Thymus (tissue), 11 donors: ENCODE results near the gene SKA1. TPM values are rescaled to one million over a fixed set of nuclear protein-coding genes. Genes with fewer than 3 reads are reported as not detected.

Experiments used
- DNase-seq, 9 donors: peaks; one replicate each; pipeline ENCODE4 v3.0.0-alpha.2; 2013; ENCODE audit warnings: low spot score in 9 of 9, low read depth in 6 of 9, missing footprints in 1 of 9
- H3K27ac ChIP-seq, 2 donors: one replicate each; pipeline ENCODE4 v1.5.1; 2013; ENCODE audit warnings: control low read depth in 1 of 2, low read depth in 1 of 2, low read length in 1 of 2, mild to moderate bottlenecking in 1 of 2, moderate library complexity in 1 of 2
- H3K27me3 ChIP-seq, 2 donors: one replicate each; pipeline ENCODE4 v1.5.1; 2013; ENCODE audit warnings: low read length in 1 of 2; ENCODE audit not compliant: control insufficient read depth in 2 of 2, insufficient read depth in 1 of 2
- H3K36me3 ChIP-seq, 2 donors: one replicate each; pipeline ENCODE4 v1.5.1; 2013; ENCODE audit warnings: low read length in 1 of 2, mild to moderate bottlenecking in 1 of 2, moderate library complexity in 1 of 2; ENCODE audit not compliant: control insufficient read depth in 2 of 2, insufficient read depth in 2 of 2
- H3K4me1 ChIP-seq, 2 donors: one replicate each; pipeline ENCODE4 v1.5.1; 2013; ENCODE audit warnings: low read length in 2 of 2; ENCODE audit not compliant: control insufficient read depth in 2 of 2, insufficient read depth in 2 of 2
- H3K4me3 ChIP-seq, 2 donors: one replicate each; pipeline ENCODE4 v1.5.1; 2013; ENCODE audit warnings: low read length in 2 of 2, control low read depth in 1 of 2, mild to moderate bottlenecking in 1 of 2
- H3K9me3 ChIP-seq, 2 donors: one replicate each; pipeline ENCODE4 v1.5.1; 2013; ENCODE audit warnings: low read length in 1 of 2, mild to moderate bottlenecking in 1 of 2; ENCODE audit not compliant: control insufficient read depth in 2 of 2, insufficient read depth in 1 of 2
- WGBS: extraction: QIAGEN DNeasy Blood & Tissue Kit; methylation state at CpG from one replicate; pipeline ENCODE4 v1.1.7; 2013; 5-methylcytosine and 5-hydroxymethylcytosine counted together
- polyA plus RNA-seq: library from polyadenylated mRNA; stranded (reverse); fragments of 200-250 nt; gene quantifications from one replicate; pipeline ENCODE4 v1.2.3, GENCODE V29; 2013
- total RNA-seq: library from RNA; stranded (reverse); fragments of 120-200 nt; gene quantifications from one replicate; pipeline ENCODE4 v1.2.4, GENCODE V29; 2013
- donor health status: healthy.

The SKA1 gene
- total and polyA plus RNA-seq, 2 donors = 0.89 to 11.5 TPM

DNA sequence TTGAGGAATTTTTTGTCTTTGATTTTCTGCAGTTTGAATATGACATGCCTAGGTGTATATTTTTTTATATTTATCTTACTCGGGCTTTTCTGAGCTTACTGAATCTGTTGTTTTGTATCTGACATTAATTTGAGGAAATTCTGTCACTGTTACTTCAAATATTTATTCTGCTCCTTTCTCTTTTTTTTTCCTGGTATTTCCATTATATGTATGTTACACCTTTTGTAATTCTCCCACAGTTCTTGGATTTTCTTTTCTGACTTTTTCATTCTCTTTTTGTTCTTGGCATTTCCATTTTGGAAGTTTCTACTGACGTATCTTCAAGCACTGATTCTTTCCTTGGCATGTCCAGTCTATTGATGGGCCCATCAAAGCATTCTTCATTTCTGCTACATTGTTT, 24.1 kb upstream of the SKA1 start:
- Histone ChIP-seq H3K27ac (no peak overlapping the region), H3K4me3 (no peak overlapping the region), H3K9me3 (no peaks in the 10 kb centered on the region), H3K36me3 (no peaks in the 10 kb centered on the region), H3K27me3 (no peaks in the 10 kb centered on the region), H3K4me1 (no peaks in the 10 kb centered on the region)
- WGBS = 95% methylated on average over 2 of the region's 2 CpGs
- DNase-seq = no peak

DNA sequence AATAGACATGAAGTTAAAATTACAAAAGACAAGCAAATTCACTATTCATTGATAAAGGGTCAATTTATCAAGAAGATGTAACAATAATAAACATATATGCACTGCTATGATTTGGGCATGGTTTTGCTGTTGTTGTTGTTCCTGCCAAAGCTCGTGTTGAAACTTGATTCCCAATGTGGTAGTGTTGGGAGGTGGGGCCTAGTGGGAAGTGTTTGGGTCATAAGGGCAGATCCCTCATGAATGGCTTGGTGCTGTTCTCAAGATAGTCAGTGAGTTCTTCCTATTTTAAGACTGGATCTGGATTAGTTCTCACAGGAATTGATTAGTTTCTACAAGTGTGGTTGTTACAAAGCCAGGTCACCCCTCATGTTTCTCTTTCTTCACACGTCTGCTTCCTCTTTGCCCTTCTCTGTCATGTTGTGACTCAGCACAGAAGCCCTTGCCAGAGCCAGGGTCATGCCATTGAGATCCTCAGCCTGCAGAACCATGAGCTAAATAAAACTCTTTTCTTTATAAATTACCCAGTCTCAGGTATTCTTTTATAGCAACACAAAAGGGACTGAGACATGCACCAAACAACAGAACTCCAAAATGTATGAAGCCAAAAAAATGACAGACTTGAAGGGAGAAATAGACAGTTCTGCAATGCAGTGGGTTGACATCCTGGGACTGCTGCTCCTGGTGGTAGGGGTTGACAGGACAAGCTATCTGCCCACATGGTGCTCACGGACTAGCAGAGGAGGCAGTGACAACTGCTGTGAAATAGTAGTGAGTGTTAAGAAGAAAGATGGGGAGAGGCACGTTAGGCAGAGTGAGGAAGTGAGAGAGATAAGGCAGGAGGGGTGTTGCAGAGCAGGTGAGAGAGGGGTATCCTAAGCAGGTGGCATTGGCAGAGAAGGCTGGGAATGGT, 18.6 kb upstream of the SKA1 start:
- H3K27me3 ChIP-seq = no peaks in the 10 kb centered on the region
- H3K4me1 ChIP-seq = no peaks in the 10 kb centered on the region
- H3K36me3 ChIP-seq = no peaks in the 10 kb centered on the region
- no peaks in the 10 kb centered on the region for H3K9me3 ChIP-seq
- no peak for DNase-seq
- WGBS = 62% methylated on average over 4 of the region's 4 CpGs
- H3K27ac ChIP-seq = no peak overlapping the region
- H3K4me3 ChIP-seq = no peak overlapping the region

DNA sequence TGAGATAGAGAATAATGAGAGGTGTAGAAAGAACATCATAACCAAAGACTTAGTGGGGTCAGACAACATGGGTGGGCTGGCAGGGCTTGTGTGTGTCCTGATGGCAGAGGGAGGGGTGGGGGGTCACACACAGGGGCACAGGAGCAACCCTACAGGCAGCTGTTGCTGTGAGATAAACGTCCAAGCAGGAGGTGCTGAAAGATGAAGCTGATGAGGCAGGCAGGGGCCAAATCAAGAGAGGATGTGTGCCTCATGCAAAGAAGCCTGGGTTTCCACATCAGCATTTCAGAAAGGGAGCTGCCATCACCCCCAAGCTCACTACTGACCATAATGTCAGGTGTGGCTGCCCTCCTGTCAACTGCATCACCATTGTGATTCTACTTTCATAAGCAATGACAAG, 16.0 kb upstream of the SKA1 start:
- WGBS = 12% methylated on average over 1 of the region's 1 CpG
- Histone ChIP-seq H3K27me3 (no peaks in the 10 kb centered on the region), H3K9me3 (no peaks in the 10 kb centered on the region), H3K36me3 (no peaks in the 10 kb centered on the region), H3K4me3 (no peak overlapping the region), H3K4me1 (no peaks in the 10 kb centered on the region), H3K27ac (no peak overlapping the region)
- no peak for DNase-seq

DNA sequence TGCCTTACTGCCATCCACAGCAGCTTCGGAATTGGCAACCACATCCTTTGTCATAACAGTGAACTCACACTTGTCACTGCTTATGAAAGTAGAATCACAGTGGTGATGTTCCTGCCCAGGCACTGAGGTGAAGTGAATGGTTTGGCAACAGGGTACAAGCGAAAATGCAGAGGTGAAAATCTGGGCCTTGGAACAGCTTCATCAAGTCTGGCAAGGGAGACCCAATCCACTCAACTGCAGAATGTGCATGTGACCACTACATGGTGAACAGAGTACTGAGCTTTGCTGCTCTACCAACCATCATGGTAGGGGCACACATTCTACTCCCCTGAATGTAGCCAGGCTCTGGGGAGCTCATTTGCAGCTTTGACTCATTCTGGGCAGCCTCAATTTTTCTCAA, 15.0 kb upstream of the SKA1 start:
- Histone ChIP-seq H3K9me3 (no peaks in the 10 kb centered on the region), H3K36me3 (no peaks in the 10 kb centered on the region), H3K27ac (no peak overlapping the region), H3K4me1 (no peaks in the 10 kb centered on the region), H3K4me3 (no peak overlapping the region), H3K27me3 (no peaks in the 10 kb centered on the region)
- 90% methylated on average over 2 of the region's 2 CpGs for WGBS
- DNase-seq = no peak

DNA sequence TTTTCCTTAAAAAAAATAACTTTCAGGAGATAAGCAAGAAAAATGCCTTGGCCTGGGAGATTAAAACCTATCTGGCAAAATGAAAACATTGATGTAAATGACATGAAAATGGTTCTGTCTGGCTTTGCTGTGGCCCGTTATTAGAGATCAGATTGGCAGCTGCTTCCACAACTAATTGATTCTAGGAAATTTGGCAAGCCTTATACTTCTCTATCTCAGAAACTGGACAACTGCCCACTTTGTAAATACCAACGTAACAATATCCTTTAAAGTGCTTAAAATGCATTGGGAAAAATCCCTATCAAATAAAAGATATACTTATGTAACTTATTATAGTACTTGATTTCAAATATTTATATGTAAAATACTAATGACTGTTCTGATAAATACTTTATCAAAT, 14.2 kb upstream of the SKA1 start:
- Histone ChIP-seq H3K27ac (no peak overlapping the region), H3K4me1 (no peaks in the 10 kb centered on the region), H3K36me3 (no peaks in the 10 kb centered on the region), H3K27me3 (no peaks in the 10 kb centered on the region), H3K9me3 (no peaks in the 10 kb centered on the region), H3K4me3 (no peak overlapping the region)
- 83% methylated on average over 2 of the region's 2 CpGs for WGBS
- no peak for DNase-seq

DNA sequence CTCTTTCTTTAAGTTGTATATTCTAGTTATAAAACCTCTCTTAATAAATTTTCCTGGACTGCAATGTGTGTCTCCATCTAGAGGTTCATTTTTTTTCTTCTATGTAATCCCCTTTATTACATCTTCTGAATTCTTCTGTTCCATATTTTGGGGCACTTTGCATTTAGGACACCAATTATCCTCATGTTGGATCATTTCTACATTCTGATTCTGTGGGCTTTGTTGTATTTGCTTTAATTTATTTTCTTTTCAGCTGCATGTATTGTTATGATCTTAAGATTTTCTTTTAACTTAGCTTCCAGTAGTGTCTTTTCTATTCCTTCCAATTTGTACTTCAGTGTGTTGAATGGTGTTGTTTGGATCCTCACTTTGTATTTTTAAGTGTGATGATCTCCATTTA, 5.2 kb upstream of the SKA1 start:
- DNase-seq = no peak
- Histone ChIP-seq H3K27me3 (no peaks in the 10 kb centered on the region), H3K9me3 (no peaks in the 10 kb centered on the region), H3K27ac (no peak overlapping the region), H3K4me3 (no peak overlapping the region), H3K4me1 (peaks cover 0 to 3% of the 10 kb centered on the region in 2 donors), H3K36me3 (no peaks in the 10 kb centered on the region)

DNA sequence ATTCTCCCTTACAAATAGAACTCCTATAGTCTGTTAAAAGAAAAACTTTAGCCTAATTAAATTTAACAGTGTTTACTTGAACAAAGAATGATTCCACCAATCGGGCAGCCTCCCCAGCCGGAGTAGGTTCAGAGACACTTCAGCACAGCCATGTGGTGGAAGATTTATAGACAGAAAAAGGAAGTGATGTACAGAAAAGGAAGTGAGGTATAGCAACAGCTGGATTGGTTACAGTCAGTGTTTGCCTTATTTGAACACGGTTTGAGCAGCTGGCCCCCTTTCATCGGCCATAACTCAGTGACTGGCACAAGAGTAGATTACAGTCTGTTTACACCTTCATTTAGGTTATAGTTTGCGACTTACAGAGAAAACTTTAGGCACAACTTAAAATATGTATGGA, 2.1 kb upstream of the SKA1 start:
- Histone ChIP-seq H3K4me1 (peaks cover 3 to 9% of the 10 kb centered on the region in 2 donors), H3K36me3 (no peaks in the 10 kb centered on the region), H3K4me3 (no peak overlapping the region), H3K9me3 (no peaks in the 10 kb centered on the region), H3K27me3 (no peaks in the 10 kb centered on the region), H3K27ac (no peak overlapping the region)
- DNase-seq = no peak
- 91% methylated on average over 5 of the region's 5 CpGs for WGBS

DNA sequence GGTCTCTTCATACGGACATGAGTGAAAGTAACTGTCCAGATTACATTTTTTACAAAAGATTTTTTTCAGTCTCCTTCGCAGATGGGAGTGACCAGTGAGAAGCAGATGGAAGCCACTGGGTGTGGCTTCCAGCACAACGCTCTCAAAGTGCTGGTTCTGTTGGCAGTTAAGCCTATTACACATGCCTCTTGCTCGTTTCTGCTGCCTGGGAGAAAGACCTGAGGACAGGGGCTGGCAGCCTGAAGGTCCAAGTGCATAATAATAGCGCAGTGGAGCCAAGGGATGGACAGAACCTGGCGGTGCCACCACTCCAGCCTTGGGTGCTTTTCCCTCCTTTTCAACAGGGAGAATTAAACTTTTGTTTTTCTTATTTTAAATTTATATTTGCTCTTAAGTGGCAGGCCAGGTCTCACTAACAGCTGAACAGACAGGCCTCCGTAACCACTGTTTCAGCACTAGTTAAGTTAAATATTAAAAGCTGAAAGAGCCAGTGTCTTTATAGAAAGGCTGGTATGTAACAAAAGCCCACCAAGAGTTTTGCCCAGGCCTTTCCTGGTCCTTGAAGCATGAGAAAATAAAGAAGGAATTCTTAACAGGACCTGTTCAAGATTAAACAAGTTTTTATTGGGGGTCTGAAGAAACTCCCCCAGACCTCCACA, 1.2 kb upstream of the SKA1 start:
- H3K4me3 ChIP-seq = no peak overlapping the region
- no peak overlapping the region for H3K27ac ChIP-seq
- no peaks in the 10 kb centered on the region for H3K36me3 ChIP-seq
- 97% methylated on average over 7 of the region's 7 CpGs for WGBS
- H3K4me1 ChIP-seq = peaks cover 3 to 9% of the 10 kb centered on the region in 2 donors
- no peaks in the 10 kb centered on the region for H3K9me3 ChIP-seq
- no peak for DNase-seq
- H3K27me3 ChIP-seq = no peaks in the 10 kb centered on the region

DNA sequence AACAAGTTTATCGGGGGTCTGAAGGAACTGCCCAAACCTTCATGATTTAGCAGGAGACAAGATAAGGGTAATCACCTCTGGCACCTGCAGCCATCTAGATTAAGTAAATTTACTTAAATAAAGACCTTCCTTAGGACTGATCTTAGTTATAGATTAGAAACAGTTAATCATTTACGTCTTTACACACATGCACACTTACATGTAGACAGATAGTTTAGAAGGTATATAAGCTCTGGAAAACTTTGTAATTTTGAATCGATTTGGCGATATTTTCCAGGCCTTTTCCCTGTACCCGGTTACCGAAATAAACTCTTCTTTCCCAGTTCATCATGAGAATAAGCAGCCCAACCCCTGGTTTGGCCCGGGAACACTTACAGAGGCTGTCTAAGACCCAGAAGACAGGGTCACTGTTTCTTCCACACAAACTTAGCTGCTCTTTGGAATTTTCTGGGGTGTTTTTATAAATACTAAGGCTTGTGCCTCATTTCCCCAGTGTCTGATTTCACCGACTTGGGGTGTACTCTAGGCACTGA, 560 bp upstream of the SKA1 start:
- H3K27ac ChIP-seq = peak overlapping the region; percentile 71 to 86
- H3K9me3 ChIP-seq = no peaks in the 10 kb centered on the region
- no peaks in the 10 kb centered on the region for H3K36me3 ChIP-seq
- peak overlapping the region; percentile 51 to 68 for H3K4me3 ChIP-seq
- WGBS = 86% methylated on average over 8 of the region's 8 CpGs
- H3K27me3 ChIP-seq = no peaks in the 10 kb centered on the region
- no peak for DNase-seq
- H3K4me1 ChIP-seq = peaks cover 3 to 9% of the 10 kb centered on the region in 2 donors
